Fibroblast of villous mesenchyme (primary cell): ENCODE results near the gene PHGDH. TPM values are rescaled to one million over a fixed set of nuclear protein-coding genes. Genes with fewer than 3 reads are reported as not detected.
"Not testable (repeated sequence)": the region's sequence is repeated elsewhere in the genome, so short reads cannot be mapped to it uniquely, and the experiment has no call there.

ENCODE experiments used
- DNase-seq: peaks from one replicate; pipeline ENCODE4 v3.0.0-alpha.2; 2010; ENCODE audit warnings: low read depth
- H3K4me3 ChIP-seq: 2 replicates; pipeline ENCODE4 v1.5.1; 2011; ENCODE audit warnings: low read depth, mild to moderate bottlenecking, low read length
- total RNA-seq: library from RNA; depleted of rRNA; stranded (reverse); fragments of >200 nt; gene quantifications from 2 replicates; pipeline ENCODE4 v1.2.3, GENCODE V29; 2012
- TF ChIP-seq, protein P1 (sequence below): IDR thresholded peaks from 2 replicates; pipeline ENCODE4 v1.5.1; 2012; ENCODE audit warnings: low read depth, mild to moderate bottlenecking, low read length; ENCODE audit not compliant: insufficient read depth

The PHGDH gene
- total RNA-seq, 1 donor, result 80.7 TPM

DNA sequence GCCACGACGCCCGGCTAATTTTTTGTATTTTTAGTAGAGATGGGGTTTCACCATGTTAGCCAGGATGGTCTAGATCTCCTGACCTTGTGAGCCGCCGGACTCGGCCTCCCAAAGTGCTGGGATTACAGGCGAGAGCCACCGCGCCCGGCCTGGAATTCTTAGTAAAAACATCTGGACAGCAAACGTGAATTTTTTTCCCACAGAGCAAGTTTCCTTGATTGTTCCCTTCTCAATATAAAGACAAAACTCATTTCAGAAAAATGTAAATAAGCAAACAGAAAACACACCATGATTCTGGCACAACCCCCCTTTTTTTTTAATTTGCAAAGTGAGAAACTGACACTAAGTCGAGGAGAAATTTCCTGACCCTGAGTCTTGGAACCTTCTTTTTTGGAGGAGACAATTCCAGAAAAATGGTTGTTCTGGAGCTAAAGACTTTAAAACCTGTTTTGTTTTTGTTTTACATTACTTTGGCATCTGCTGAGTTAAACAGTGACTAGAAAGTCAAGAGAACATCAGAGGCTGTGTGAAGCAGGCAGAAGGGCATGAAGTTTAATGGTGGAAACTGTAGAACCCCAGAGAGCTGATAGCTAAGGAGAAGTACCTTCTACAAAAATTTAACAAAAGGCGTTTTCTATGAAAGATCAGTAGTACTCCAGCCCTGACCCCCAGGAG is 67.3 kb downstream of the PHGDH start:
- peak; percentile 75 for DNase-seq
- no peak overlapping the region for H3K4me3 ChIP-seq
- TF ChIP-seq, protein P1, sequence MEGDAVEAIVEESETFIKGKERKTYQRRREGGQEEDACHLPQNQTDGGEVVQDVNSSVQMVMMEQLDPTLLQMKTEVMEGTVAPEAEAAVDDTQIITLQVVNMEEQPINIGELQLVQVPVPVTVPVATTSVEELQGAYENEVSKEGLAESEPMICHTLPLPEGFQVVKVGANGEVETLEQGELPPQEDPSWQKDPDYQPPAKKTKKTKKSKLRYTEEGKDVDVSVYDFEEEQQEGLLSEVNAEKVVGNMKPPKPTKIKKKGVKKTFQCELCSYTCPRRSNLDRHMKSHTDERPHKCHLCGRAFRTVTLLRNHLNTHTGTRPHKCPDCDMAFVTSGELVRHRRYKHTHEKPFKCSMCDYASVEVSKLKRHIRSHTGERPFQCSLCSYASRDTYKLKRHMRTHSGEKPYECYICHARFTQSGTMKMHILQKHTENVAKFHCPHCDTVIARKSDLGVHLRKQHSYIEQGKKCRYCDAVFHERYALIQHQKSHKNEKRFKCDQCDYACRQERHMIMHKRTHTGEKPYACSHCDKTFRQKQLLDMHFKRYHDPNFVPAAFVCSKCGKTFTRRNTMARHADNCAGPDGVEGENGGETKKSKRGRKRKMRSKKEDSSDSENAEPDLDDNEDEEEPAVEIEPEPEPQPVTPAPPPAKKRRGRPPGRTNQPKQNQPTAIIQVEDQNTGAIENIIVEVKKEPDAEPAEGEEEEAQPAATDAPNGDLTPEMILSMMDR, result no peak

DNA sequence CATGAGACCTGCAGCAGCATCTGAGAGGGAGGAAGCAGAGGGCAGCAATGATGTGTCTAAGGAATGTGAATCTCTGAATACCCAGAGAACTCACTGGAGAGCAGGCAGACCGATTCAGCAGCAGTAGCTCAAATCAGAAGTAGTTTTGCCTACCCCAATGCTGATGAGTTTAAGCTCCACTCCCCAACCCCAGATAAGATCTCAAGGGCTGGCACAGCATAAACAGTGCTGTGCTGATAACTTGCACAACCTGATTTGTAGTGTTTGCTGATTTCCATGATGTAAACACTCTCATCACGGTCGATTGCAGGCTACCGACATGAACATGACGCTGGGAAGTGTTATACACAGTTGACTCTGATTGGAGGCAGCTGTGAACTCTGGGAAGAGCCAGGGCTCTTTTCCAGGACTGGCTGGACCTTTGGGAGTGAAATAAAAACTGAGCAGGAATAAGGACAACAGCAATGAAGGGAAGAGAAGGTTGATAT is 68.2 kb downstream of the PHGDH start:
- TF ChIP-seq, protein P1, result no peak
- DNase-seq, result peak; percentile 97
- peak overlapping the region; percentile 24 for H3K4me3 ChIP-seq

DNA sequence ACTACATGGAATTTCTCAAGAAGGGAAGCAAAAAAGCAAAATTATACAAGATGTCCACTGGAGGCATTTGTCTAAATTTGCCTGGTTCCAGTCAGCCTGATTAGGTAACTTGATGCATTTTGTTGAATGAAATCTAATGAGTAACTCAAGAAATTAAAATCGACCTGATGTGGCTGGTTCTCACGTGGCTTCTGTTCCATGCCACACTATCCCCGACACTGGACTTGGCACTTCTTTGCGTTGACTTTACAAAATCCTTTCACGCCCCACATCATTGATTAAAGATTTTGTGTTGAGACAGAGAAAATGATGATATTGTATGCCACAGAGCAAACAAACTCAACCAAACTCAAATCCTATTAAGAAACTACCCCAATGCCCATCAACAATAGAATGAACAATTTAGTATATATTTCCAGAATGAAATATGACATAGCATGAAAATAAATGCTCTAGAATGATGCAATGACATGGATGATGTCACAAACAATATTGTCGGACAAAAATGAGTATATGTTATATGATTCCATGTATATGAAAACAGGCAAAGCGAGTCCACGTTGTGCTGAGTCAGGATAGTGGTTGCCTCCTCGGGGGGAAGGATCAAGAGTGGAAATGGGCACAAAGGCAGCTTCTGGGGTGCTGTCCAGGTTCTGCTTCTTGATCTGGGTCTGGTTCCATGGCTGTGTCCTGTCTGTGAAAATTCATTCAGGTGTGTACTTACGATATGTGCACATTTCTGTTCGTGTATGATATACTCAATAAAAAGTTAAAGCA is 69.9 kb downstream of the PHGDH start:
- DNase-seq, result no peak
- H3K4me3 ChIP-seq, result no peak overlapping the region
- TF ChIP-seq, protein P1, result no peak

DNA sequence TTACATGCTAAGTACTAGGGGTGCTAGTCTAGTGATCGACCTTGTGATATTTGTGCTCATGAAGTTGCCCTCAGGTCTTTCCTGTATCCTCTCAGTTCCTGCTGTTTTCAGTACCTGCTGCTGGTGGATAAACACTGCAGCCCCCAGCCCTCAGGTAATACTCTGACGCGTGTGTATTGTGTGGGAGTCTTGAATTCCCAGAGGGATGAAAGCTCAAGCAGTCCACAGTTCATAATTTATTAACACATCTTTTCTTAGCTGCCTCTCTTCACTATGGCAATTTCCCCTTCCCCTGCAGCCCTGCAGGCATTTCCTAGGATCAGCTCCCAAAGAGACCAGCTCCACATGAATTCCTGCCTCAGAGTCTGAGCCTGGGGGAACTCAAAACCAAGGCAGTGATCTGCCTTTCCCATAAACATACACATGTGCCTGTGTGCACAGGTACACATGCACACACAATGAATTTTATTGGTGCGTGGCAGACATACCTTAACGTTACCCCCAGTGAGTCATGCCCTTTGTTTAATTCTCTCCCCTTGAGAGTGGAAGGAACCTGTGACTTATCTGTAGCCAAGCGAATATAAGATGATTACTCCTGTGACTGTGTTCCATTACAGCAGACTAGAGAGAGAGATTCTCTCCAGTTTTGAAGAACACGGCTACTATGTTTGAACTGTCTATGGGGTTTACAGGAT is 71.0 kb downstream of the PHGDH start:
- H3K4me3 ChIP-seq, result no peak overlapping the region

DNA sequence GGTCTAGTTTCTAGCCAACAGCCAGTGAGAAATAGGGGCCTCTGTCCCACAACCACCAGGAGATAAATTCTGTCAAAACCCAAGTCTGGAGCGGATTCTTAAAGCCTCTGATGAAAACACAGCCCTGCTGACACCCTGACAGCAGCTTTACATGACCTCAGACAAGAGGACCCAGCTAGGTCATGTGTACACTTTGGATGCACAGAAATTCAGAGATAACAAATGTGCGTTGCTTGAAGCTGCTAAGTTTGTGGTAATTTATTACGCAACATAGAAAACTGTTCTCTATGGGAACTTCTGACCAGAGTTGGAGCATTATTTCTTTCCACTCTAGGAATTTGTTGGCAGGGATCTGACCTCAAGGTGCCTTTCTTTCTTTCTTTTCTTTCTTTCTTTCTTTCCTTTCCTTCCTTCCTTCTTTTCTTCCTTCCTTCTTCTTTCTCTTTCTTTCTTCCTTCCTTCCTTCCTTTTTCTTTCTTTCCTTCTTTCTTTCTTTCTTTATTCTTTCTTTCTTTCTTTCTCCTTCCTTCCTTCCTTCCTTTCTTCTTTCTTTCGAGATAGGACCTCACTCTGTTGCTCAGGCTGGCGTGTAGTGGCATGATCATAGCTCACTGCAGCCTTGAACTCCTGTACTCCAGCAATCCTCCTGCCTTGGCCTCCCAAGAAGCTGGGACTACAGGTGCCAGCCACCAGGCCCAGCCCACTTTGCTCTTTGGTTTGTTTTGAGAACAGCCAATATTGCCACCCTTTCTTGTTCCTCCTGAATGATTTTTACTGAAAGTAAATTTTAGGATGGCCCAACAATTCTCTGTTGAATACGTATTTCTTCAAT is 71.8 kb downstream of the PHGDH start:
- DNase-seq, result peak; percentile 98
- TF ChIP-seq, protein P1, result no peak
- no peak overlapping the region for H3K4me3 ChIP-seq

More for the DNA sequence above, 71.0 kb downstream of the PHGDH start:
- TF ChIP-seq, protein P1, result no peak
- DNase-seq, result no peak

DNA sequence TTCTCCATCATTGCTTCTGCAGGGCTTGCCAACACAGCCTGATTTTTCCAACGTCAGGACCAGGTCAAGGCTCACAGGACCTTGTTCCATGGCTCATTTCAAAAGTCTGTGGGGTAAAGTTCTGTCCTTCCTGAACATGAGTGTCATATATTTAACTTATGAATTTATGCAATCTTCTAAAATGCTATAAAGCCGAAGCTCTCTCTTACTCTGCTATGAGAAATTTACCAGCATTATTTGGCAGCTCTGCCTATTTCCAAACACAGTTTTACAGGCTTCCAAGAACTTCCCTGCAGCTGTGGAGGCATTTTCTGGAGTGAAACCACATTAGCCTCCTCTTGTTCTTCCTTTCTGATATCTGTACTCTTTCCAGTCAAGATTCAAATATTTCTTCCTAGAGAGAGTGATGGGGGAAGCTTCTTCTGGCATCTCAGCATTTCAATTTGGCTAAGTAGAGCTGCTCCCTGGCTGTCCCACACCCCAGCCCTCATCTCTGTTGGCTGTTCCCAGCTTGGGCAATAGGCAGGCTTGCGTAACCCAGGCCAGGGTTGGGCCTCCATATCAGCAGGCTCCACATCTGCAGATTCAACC is 72.6 kb downstream of the PHGDH start:
- no peak overlapping the region for H3K4me3 ChIP-seq
- TF ChIP-seq, protein P1, result no peak
- DNase-seq, result peak; percentile 92

DNA sequence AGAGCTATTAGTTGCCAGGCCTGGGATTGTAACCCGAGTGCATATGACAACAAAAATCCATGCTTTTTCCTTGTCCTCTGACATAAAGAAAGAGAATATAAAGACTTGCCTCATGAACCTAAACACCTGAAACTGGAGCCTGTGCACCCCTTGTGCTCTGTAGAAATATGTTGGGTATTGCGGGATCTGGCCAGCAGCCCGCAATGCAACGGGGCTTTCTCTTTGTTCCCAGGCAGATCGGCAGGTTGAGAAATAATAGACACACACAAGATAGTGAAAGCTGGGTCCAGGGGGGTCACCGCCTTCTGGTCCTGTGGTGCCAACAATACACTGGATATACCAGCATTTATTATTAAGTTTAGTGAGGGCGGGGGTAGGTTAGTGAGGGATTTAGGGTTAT is 74.3 kb downstream of the PHGDH start:
- H3K4me3 ChIP-seq, DNase-seq: not testable (repeated sequence)

DNA sequence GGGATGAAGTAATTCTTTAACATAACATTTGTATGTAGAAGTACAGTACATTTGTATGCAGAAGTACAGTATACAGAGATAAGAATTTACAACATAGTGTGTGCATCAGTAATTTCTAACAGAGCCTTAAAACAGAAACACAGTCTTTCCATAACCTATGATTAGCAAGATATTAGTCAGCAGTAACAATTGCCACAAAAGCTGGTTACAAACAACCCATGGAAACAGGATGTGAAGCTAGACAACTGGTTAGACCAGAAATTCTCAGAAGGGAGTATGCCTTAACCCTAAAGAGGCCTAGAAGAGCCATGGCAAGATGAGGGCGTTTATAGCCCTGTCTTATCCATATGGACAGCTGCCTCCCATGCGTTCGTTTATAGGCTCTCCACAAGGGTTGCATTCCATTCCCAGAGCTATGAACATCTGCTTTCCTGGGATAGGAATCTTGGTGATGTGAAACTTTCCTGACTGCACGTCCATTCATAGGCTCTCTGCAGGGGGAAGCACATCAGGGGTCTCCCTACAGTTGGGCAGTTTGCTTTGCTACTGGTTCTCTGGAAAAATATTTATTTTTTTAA is 74.8 kb downstream of the PHGDH start:
- not testable (repeated sequence) for H3K4me3 ChIP-seq, DNase-seq
